Lung (tissue), 12 donors: ENCODE results near the gene KIAA1671. TPM values are rescaled to one million over a fixed set of nuclear protein-coding genes. Genes with fewer than 3 reads are reported as not detected.

ENCODE experiments used
- ATAC-seq: fragments of 200-7000 bp; cut with Tn5 transposase; one replicate; pipeline ENCODE4 v1.9.1; 2020; ENCODE audit warnings: moderate number of reproducible peaks; ENCODE audit not compliant: insufficient read depth, low FRiP score
- DNase-seq, 3 donors: peaks; one replicate each; pipeline ENCODE4 v3.0.0-alpha.2; 2013 to 2017
- H3K27ac ChIP-seq, 2 donors: one replicate each; pipeline ENCODE4 v1.5.1; 2013; ENCODE audit warnings: mild to moderate bottlenecking in 2 of 2, moderate library complexity in 2 of 2, control low read depth in 1 of 2, inconsistent platforms in 1 of 2, low read depth in 1 of 2, low read length in 1 of 2
- H3K27me3 ChIP-seq, 3 donors: one replicate each; pipeline ENCODE4 v1.5.1; 2013; ENCODE audit warnings: low read length in 2 of 3; ENCODE audit not compliant: control insufficient read depth in 3 of 3, insufficient read depth in 3 of 3
- H3K36me3 ChIP-seq, 4 donors: one replicate each; pipeline ENCODE4 v1.5.1; 2013; ENCODE audit warnings: low read length in 4 of 4, mild to moderate bottlenecking in 1 of 4, moderate library complexity in 1 of 4; ENCODE audit not compliant: control insufficient read depth in 4 of 4, insufficient read depth in 4 of 4
- H3K4me1 ChIP-seq, 5 donors: one replicate each; pipeline ENCODE4 v1.5.1; 2013; ENCODE audit warnings: low read length in 5 of 5, mild to moderate bottlenecking in 2 of 5, moderate library complexity in 1 of 5; ENCODE audit not compliant: control insufficient read depth in 5 of 5, insufficient read depth in 5 of 5
- H3K4me3 ChIP-seq: one replicate; pipeline ENCODE4 v1.5.1; 2013; ENCODE audit warnings: mild to moderate bottlenecking, control low read depth, moderate library complexity
- H3K9ac ChIP-seq, 2 donors: one replicate each; pipeline ENCODE4 v1.5.1; 2013; ENCODE audit warnings: low read length in 2 of 2, control low read depth in 1 of 2; ENCODE audit not compliant: insufficient read depth in 1 of 2
- H3K9me3 ChIP-seq, 4 donors: one replicate each; pipeline ENCODE4 v1.5.1; 2013; ENCODE audit warnings: low read length in 3 of 4, mild to moderate bottlenecking in 1 of 4, moderate library complexity in 1 of 4; ENCODE audit not compliant: control insufficient read depth in 4 of 4, insufficient read depth in 3 of 4
- CTCF ChIP-seq: IDR thresholded peaks from 2 replicates; pipeline ENCODE4 v1.5.1; 2012; ENCODE audit warnings: mild to moderate bottlenecking; ENCODE audit errors: control extremely low read depth, extremely low read depth
- WGBS, 2 donors: extraction: QIAGEN DNeasy Blood & Tissue Kit; methylation state at CpG; one replicate each; pipeline ENCODE4 v1.1.7; 2013; 5-methylcytosine and 5-hydroxymethylcytosine counted together
- polyA plus RNA-seq, 2 donors: library from polyadenylated mRNA; stranded (reverse); fragments of 200-250 nt; gene quantifications; one replicate each; pipeline ENCODE4 v1.2.1, GENCODE V29; 2013
- total RNA-seq, 2 donors: library from RNA; depleted of rRNA in 1 of 2; stranded (reverse); fragments of >200 nt in 1 of 2; gene quantifications; one replicate each; pipeline ENCODE4 v1.2.1, GENCODE V29; 2014 to 2021
- donor health status: control.
- donor health status: control.
- donor health status: Bipolar disorder and iron deficiency.
- donor health status: healthy.
- donor health status: DM: yes; HTN: yes; CAD: no.

Gene KIAA1671
- total and polyA plus RNA-seq, 4 donors, result 7.6 to 44.6 (median 24.0) TPM

- no peak overlapping the region for H3K4me3 ChIP-seq
- no peaks in the 10 kb centered on the region for H3K27me3 ChIP-seq
- H3K4me1 ChIP-seq, result no peaks in the 10 kb centered on the region
- ATAC-seq (no peak), DNase-seq (peak in 1 of 3 donors; percentile 16)
- H3K9ac ChIP-seq, result no peak overlapping the region
- TF ChIP-seq CTCF, result no peak
- no peak overlapping the region for H3K27ac ChIP-seq
- H3K36me3 ChIP-seq, result peaks cover 0 to 25% (median 0%) of the 10 kb centered on the region in 4 donors
- 74 to 75% methylated on average over 3 of the region's 3 CpGs for WGBS, 2 donors
- H3K9me3 ChIP-seq, result no peaks in the 10 kb centered on the region
Measured at GRCh38 chr22:25193548-25193947, 241.0 kb downstream of the KIAA1671 start.

DNA sequence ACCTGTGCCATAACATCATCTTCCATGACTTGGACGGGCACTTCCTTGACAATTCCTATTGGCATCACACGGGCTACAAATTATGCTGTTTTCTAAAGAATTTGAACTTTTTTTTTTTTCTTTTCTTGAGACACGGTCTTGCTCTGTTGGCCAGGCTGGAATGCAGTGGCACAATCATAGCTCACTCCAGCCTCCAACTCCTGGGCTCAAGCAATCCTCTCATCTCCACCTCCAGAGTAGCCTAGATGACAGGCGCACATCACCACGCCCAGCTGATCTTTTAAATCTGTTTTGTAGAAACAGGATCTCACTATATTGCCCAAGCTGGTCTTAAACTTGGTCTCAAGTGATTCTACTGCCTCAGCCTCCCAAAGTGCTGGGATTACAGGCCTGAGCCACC lies 243.8 kb downstream of the KIAA1671 start:
- H3K27ac ChIP-seq, result no peak overlapping the region
- H3K4me1 ChIP-seq, result no peaks in the 10 kb centered on the region
- 93% methylated on average over 5 of the region's 5 CpGs for WGBS, 2 donors
- peaks cover 0 to 25% (median 0%) of the 10 kb centered on the region in 4 donors for H3K36me3 ChIP-seq
- no peaks in the 10 kb centered on the region for H3K9me3 ChIP-seq
- no peak for TF ChIP-seq CTCF
- H3K4me3 ChIP-seq, result no peak overlapping the region
- no peak for DNase-seq
- no peaks in the 10 kb centered on the region for H3K27me3 ChIP-seq
- H3K9ac ChIP-seq, result no peak overlapping the region
- ATAC-seq, result no peak

DNA sequence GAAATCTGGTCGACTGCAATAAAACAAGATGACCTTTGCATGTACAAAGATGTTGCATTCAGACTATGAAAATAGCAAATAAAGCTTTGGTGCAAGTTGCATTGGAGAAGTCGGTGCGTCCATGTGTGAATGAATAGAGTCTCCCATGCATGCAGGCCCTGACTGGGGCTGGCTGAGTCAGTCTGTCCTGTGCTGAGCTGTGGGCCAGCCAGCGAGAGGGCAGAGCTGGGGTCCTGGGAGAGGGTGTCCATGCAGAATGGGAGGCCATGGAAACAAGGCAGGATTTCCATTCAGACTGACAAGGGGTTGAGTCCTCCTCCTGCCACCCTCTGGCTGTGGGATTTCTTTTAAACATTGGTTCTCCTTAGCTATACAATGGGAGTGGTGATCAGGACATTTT lies 244.8 kb downstream of the KIAA1671 start:
- H3K27me3 ChIP-seq, result no peaks in the 10 kb centered on the region
- H3K9me3 ChIP-seq, result no peaks in the 10 kb centered on the region
- peaks cover 0 to 19% (median 0%) of the 10 kb centered on the region in 4 donors for H3K36me3 ChIP-seq
- no peaks in the 10 kb centered on the region for H3K4me1 ChIP-seq
- TF ChIP-seq CTCF, result no peak
- no peak overlapping the region for H3K4me3 ChIP-seq
- H3K9ac ChIP-seq, result no peak overlapping the region
- 94 to 99% methylated on average over 4 of the region's 4 CpGs for WGBS, 2 donors
- H3K27ac ChIP-seq, result no peak overlapping the region
- DNase-seq (no peak), ATAC-seq (no peak)

DNA sequence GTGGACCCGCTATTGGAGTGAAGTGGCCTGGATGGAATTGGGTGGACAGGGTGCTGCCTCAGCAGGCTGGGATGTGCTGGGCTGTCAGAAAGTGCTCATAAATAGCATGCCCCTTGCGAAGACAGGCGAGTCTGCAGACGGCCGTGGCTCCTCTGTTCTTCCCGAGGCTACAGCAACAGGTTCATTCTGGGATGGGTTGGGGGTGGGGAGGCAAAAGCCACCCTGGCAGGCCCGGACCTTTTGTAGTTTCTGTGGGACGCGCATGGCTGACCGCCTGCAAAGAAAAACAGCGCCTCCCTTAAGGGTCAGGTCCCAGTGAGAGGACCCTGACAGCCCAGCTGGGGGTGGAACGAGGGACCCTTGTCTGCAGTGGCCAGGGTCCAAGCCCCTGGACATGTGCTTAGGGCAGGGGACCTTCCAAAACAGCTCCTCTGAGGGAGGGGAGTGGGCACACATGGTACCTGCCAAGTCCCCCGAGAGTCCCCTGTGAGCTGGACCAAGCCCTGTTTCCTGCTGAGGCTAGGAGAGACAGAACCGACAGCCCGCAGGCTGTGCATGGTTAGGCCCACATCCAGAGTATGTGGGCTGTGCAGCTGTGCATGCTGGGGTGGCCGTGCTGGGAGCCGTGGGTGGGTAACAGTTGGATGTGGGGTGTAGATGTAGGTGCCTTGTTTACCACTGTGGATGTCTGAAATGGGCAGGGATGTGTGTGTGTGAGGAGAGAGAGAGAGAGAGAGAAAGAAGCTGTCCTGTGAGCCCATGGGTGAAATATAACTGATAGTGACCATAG lies 247.4 kb downstream of the KIAA1671 start, which contains the start of gene CRYBB3:
TSS of gene CRYBB3 (plus strand) at position 128 of the 790 bp plus-strand sequence. CDS start 1,539 bp downstream, outside the sequence.
- TF ChIP-seq CTCF, result no peak
- ATAC-seq (no peak), DNase-seq (no peak)
- H3K9ac ChIP-seq, result no peak within 1 kb of the TSS
- H3K36me3 ChIP-seq, result peaks cover 0 to 17% (median 0%) of the 10 kb centered on the region in 4 donors
- no peaks in the 10 kb centered on the region for H3K4me1 ChIP-seq
- H3K27me3 ChIP-seq, result no peaks in the 10 kb centered on the region
- no peak within 1 kb of the TSS for H3K27ac ChIP-seq
- H3K4me3 ChIP-seq, result no peak within 1 kb of the TSS
- H3K9me3 ChIP-seq, result no peaks in the 10 kb centered on the region
- whole genome bisulfite sequencing, 2 donors, result 81 to 88% methylated on average over 17 of the region's 17 CpGs
